ENCODE data around the gene BNIP3.
A peak's percentile ranks its signal among the peaks of the same experiment; 100 is the strongest.

The BNIP3 gene

DNA sequence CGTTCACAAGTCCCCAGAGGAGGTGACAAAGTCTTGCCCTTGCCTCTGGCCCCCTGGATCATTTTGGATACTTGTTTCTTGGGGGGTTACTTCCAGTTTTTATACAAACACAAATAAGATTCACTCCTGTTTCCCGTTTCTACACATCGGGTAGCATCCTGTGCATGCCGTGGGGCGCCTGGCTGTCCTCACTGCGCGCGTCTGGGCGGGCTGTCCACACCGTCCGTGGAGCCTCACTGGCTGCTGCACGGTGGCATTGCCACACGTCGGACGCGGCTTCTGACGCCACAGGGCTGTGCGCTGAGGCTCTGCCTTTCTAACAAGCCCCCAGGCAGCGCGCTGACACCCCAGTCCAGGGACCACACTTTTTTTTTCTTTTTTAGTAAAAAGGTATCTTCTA, 18.4 kb downstream of the BNIP3 start:
- TF ChIP-seq TCF4 (CRISPR knock-in tag; IDR thresholded peaks at IDR 0.05; ENCODE audit: borderline replicate concordance) (no peak), ZFP30 (CRISPR knock-in tag; IDR thresholded peaks at IDR 0.05) (no peak), GLIS3 (CRISPR knock-in tag; IDR thresholded peaks at IDR 0.05) (no peak), ZNF565 (CRISPR knock-in tag; conservative IDR thresholded peaks at IDR 0.05; ENCODE audit: low read depth) (no peak), PPARA (CRISPR knock-in tag; IDR thresholded peaks at IDR 0.05; ENCODE audit: borderline replicate concordance) (no peak), RARB (CRISPR knock-in tag; IDR thresholded peaks at IDR 0.05) (no peak), ESRRG (CRISPR knock-in tag; IDR thresholded peaks at IDR 0.05) (no peak), ISL1 (CRISPR knock-in tag; IDR thresholded peaks at IDR 0.05) (no peak), ZFP3 (CRISPR knock-in tag; IDR thresholded peaks at IDR 0.05) (no peak)
- TF ChIP-seq, protein P1, sequence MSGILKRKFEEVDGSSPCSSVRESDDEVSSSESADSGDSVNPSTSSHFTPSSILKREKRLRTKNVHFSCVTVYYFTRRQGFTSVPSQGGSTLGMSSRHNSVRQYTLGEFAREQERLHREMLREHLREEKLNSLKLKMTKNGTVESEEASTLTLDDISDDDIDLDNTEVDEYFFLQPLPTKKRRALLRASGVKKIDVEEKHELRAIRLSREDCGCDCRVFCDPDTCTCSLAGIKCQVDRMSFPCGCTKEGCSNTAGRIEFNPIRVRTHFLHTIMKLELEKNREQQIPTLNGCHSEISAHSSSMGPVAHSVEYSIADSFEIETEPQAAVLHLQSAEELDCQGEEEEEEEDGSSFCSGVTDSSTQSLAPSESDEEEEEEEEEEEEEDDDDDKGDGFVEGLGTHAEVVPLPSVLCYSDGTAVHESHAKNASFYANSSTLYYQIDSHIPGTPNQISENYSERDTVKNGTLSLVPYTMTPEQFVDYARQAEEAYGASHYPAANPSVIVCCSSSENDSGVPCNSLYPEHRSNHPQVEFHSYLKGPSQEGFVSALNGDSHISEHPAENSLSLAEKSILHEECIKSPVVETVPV (CRISPR knock-in tag; IDR thresholded peaks at IDR 0.05), result no peak
- TF ChIP-seq, protein P2, sequence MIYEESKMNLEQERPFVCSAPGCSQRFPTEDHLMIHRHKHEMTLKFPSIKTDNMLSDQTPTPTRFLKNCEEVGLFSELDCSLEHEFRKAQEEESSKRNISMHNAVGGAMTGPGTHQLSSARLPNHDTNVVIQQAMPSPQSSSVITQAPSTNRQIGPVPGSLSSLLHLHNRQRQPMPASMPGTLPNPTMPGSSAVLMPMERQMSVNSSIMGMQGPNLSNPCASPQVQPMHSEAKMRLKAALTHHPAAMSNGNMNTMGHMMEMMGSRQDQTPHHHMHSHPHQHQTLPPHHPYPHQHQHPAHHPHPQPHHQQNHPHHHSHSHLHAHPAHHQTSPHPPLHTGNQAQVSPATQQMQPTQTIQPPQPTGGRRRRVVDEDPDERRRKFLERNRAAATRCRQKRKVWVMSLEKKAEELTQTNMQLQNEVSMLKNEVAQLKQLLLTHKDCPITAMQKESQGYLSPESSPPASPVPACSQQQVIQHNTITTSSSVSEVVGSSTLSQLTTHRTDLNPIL (CRISPR knock-in tag; IDR thresholded peaks at IDR 0.05; ENCODE audit: low read depth), result no peak
- no peak for ATAC-seq

DNA sequence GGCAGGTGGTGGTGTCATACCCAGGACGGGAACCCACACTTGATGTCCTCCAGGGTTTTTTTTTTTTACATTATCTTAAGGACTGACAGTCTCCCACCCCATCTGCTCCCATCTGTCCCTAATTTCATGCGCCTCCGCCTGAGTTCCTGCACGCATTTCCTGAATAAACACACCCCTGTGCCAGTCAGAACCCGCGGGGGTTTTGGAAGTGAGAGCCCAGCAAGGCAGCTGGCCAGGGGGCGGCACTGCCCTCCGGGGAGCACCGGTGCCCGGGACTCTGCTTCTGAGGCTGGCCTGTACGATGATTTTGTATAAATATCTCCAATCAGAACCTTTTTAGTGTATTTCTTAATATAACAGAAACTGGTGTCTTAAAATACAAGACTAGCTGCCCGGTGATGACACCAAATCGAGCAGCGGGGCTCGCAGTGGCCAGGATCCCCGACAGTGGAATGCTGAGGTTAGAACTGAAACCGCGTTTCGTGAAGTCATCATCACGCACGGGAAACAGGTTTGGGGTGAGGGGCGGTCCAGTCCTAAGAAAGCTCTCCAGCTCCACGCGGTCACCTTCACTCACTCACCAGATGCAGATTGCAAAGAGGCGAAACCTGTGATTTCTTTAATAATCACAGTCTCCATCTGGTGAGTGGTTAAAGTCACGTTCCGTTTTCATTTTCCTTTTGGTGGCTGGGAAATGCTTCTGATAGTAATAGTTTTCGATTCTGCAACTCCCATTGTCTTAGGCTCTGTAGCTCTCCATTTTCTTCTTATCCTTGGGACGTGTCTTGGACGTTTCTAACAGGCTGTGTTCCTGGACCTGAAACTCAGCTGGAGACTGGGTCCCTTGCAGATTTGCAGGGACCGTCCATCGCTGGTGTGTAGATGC, 19.7 kb downstream of the BNIP3 start:
- no peak for TF ChIP-seq BACH2 (CRISPR knock-in tag; IDR thresholded peaks at IDR 0.05; ENCODE audit: borderline replicate concordance)
- TF ChIP-seq, protein P1 (CRISPR knock-in tag; IDR thresholded peaks at IDR 0.05), result no peak
- no peak for TF ChIP-seq PPARA (CRISPR knock-in tag; IDR thresholded peaks at IDR 0.05; ENCODE audit: borderline replicate concordance)
- TF ChIP-seq ESRRG (CRISPR knock-in tag; IDR thresholded peaks at IDR 0.05), result no peak
- no peak for TF ChIP-seq GLIS3 (CRISPR knock-in tag; IDR thresholded peaks at IDR 0.05)
- TF ChIP-seq ZFP30 (CRISPR knock-in tag; IDR thresholded peaks at IDR 0.05), result no peak
- no peak for TF ChIP-seq ARNTL (CRISPR knock-in tag; IDR thresholded peaks at IDR 0.05; ENCODE audit: borderline replicate concordance, low read depth)
- no peak for TF ChIP-seq TCF4 (CRISPR knock-in tag; IDR thresholded peaks at IDR 0.05; ENCODE audit: borderline replicate concordance)
- no peak for TF ChIP-seq SNAI2 (CRISPR knock-in tag; IDR thresholded peaks at IDR 0.05)
- peak; percentile 79 for ATAC-seq

DNA sequence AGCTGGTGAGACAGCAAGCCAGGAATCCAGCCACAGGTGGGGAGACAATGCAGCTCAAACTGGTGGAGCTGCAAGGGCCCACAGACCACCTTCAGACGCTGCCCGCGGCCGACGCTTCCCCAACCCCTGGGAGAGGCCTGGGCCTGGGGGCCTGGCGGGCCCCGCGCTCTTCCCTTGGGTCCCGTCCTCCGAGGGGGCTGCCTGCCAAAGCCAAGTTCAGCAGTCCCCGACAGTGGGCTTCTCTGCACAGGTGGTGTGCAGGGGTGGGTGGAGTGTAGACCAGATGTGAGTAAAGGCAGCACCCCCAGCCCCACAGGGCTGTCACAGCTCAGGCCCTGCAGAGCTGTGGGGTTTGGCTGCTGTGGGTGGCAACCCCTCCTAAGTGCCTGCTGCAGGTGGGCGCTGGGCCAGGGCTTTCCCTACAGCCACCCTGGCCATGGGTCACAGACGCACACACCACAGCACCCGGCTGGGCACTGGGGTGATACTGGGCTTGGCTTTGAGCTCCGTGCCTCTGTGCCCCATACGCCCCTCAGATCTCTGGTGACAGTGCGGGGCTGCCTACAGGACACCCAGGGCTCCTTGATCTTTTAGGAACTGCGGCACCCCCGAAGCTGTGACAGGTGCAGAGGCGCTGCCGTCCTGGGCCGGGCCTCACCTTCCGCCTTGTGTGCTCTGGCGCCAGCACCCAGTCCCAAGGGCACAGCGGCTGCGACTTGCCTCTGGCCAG, 20.5 kb downstream of the BNIP3 start:
- no peak for TF ChIP-seq TCF4 (CRISPR knock-in tag; IDR thresholded peaks at IDR 0.05; ENCODE audit: borderline replicate concordance)
- no peak; the same call in 2 of the 3 replicates for ATAC-seq

DNA sequence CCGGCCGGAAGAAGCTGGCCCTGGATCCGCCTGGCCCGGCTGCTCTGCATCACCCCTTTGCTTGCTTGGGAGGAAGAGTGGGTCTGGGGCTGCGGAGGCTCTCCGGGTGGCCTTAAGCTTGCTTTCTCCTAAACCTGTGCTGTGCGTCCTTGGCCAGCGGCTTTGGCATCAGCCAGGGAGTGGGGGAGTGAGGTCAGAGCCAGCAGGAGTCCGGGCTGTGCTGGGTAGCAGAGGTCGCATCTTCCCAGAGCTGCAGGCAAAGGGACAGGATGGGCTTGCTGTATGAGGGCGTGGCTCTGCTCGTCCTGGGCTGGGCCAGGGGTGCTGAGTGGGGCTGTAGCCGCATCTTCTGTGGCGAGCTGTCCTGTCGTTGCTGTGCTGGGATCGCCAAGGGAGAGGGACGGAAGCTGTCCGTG, 21.1 kb downstream of the BNIP3 start:
- no peak for TF ChIP-seq ZFP3 (CRISPR knock-in tag; IDR thresholded peaks at IDR 0.05)
- TF ChIP-seq ZNF8 (CRISPR knock-in tag; IDR thresholded peaks at IDR 0.05), result no peak
- no peak for TF ChIP-seq TCF4 (CRISPR knock-in tag; IDR thresholded peaks at IDR 0.05; ENCODE audit: borderline replicate concordance)
- no peak for TF ChIP-seq BACH2 (CRISPR knock-in tag; IDR thresholded peaks at IDR 0.05; ENCODE audit: borderline replicate concordance)
- TF ChIP-seq ZFP30 (CRISPR knock-in tag; IDR thresholded peaks at IDR 0.05), result no peak
- TF ChIP-seq, protein P1 (CRISPR knock-in tag; IDR thresholded peaks at IDR 0.05), result no peak
- TF ChIP-seq PPARA (CRISPR knock-in tag; IDR thresholded peaks at IDR 0.05; ENCODE audit: borderline replicate concordance), result no peak
- no peak for TF ChIP-seq OSR1 (CRISPR knock-in tag; IDR thresholded peaks at IDR 0.05)
- no peak for TF ChIP-seq ZNF565 (CRISPR knock-in tag; conservative IDR thresholded peaks at IDR 0.05; ENCODE audit: low read depth)
- TF ChIP-seq GLIS3 (CRISPR knock-in tag; IDR thresholded peaks at IDR 0.05), result no peak
- ATAC-seq, result no peak

DNA sequence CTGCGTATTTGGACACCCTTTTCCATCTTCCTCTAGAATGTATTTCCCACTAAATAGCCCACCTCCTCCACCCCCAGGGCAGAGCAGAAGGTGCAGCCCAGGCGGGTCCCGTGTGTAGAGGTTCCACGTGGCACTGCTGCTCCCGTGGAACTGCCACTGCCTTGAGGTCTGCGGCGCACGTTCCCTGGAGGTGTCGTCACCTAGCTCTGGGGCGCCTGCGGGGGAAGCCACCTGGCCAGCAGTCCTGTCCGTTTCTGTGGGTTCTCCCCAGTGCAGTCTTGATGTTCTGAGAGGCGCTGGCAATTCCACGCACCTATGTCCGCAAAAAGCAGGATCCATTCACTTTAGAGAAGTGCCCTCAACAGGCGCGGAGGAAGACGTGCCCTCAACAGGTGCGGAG, 21.9 kb downstream of the BNIP3 start:
- no peak for TF ChIP-seq GLIS3 (CRISPR knock-in tag; IDR thresholded peaks at IDR 0.05)
- no peak for TF ChIP-seq ZC3H10 (CRISPR knock-in tag; IDR thresholded peaks at IDR 0.05)
- TF ChIP-seq TCF4 (CRISPR knock-in tag; IDR thresholded peaks at IDR 0.05; ENCODE audit: borderline replicate concordance), result no peak
- no peak for ATAC-seq

Data from SK-N-SH treated with all-trans-retinoic acid at 6 μM for 48 hours (cell line).